Lower lobe of right lung (tissue), 2 donors: ENCODE data around the gene ZMIZ2. TPM values are rescaled to one million over a fixed set of nuclear protein-coding genes. Genes with fewer than 3 reads are reported as not detected.

Source experiments
- ATAC-seq, 2 donors: fragments of 200-7000 bp; cut with Tn5 transposase; one replicate each; pipeline ENCODE4 v1.9.1; 2020 to 2022; ENCODE audit warnings: mild to moderate bottlenecking in 2 of 2, moderate library complexity in 2 of 2
- DNase-seq: peaks from one replicate; pipeline ENCODE4 v3.0.0-alpha.2; 2020
- H3K27ac ChIP-seq: fragments of 200-600 bp; one replicate; pipeline ENCODE4 v1.8.0; 2022
- H3K27me3 ChIP-seq: fragments of 200-600 bp; one replicate; pipeline ENCODE4 v1.8.0; 2022; ENCODE audit warnings: low read depth
- H3K36me3 ChIP-seq: fragments of 200-600 bp; one replicate; pipeline ENCODE4 v1.8.0; 2022; ENCODE audit warnings: mild to moderate bottlenecking
- H3K4me1 ChIP-seq: fragments of 200-600 bp; one replicate; pipeline ENCODE4 v1.8.0; 2022
- H3K4me3 ChIP-seq: fragments of 200-600 bp; one replicate; pipeline ENCODE4 v1.8.0; 2022; ENCODE audit warnings: mild to moderate bottlenecking
- H3K9me3 ChIP-seq: fragments of 200-600 bp; one replicate; pipeline ENCODE4 v1.8.0; 2022
- CTCF ChIP-seq: fragments of 200-600 bp; IDR thresholded peaks from one replicate; pipeline ENCODE4 v1.8.0; 2022; ENCODE audit warnings: antibody characterized with exemption, mild to moderate bottlenecking
- intact Hi-C: fragments of 100-400 bp; cut with DNase I; formaldehyde crosslinking; loops from one replicate; pipeline ENCODE4 v1.11.0; 2022
- total RNA-seq: library from RNA; stranded (reverse); fragmentation: NEBNext Ultra II Directional; extraction: Animal tissue kit (Norgen Biotek cat#: 25700); gene quantifications from one replicate; pipeline ENCODE4 v1.2.1, GENCODE V29; 2021
- donor health status: DM: no; HTN: yes; CAD: no; lungs with severe emphysema.

ZMIZ2 gene
- total RNA-seq, 1 donor from 2014 or later: 97.9 TPM

GRCh38 chr7:44752822-44753221 lies 4.2 kb downstream of the ZMIZ2 start:
- TF ChIP-seq CTCF: no peak
- Histone ChIP-seq H3K4me3 (no peak overlapping the region), H3K9me3 (no peaks in the 10 kb centered on the region), H3K27me3 (no peaks in the 10 kb centered on the region), H3K4me1 (peaks cover 71% of the 10 kb centered on the region), H3K27ac (no peak overlapping the region), H3K36me3 (peaks cover 17% of the 10 kb centered on the region)
- ATAC-seq: no peak
- intact Hi-C loops: no loop called here
- DNase-seq: no peak

- no peak for TF ChIP-seq CTCF
- Histone ChIP-seq H3K27me3 (no peaks in the 10 kb centered on the region), H3K4me1 (peaks cover 58% of the 10 kb centered on the region), H3K27ac (peak overlapping the region; percentile 60), H3K4me3 (no peak overlapping the region), H3K9me3 (no peaks in the 10 kb centered on the region), H3K36me3 (peaks cover 40% of the 10 kb centered on the region)
- no peak for DNase-seq
- ATAC-seq: peak; percentile 18 to 24
- intact Hi-C loops: no loop called here
These were observed 6.4 kb downstream of the ZMIZ2 start for GRCh38 chr7:44754802-44755697.

GRCh38 chr7:44755698-44756627 lies 7.3 kb downstream of the ZMIZ2 start:
- Histone ChIP-seq H3K4me3 (no peak overlapping the region), H3K27me3 (no peaks in the 10 kb centered on the region), H3K27ac (peak overlapping the region; percentile 60), H3K36me3 (peaks cover 49% of the 10 kb centered on the region), H3K9me3 (no peaks in the 10 kb centered on the region), H3K4me1 (peaks cover 49% of the 10 kb centered on the region)
- DNase-seq: no peak
- peak; percentile 31 to 55 for ATAC-seq
- intact Hi-C loops: no loop called here
- TF ChIP-seq CTCF: no peak

DNA sequence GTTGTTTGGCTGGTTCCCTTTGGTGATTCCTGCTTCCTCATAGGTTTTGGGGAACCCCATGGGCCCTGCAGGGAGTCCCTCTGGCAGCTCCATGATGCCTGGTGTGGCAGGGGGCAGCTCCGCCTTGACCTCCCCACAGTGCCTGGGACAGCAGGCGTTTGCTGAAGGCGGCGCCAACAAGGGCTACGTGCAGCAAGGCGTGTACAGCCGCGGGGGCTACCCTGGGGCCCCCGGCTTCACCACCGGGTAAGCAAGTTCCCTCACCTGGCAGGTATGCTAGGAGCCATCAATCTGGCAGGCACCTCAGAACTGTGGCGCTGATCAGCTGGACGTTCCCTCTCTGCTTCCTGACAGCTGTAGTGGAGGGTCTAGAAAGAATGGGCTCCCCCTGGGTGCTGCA lies 8.3 kb downstream of the ZMIZ2 start:
- H3K27ac ChIP-seq: no peak overlapping the region
- intact Hi-C loops: no loop called here
- no peak for DNase-seq

More for the DNA sequence above, 8.3 kb downstream of the ZMIZ2 start:
- Histone ChIP-seq H3K27me3 (no peaks in the 10 kb centered on the region), H3K36me3 (peaks cover 58% of the 10 kb centered on the region), H3K9me3 (no peaks in the 10 kb centered on the region), H3K4me3 (no peak overlapping the region), H3K4me1 (peaks cover 42% of the 10 kb centered on the region)
- no peak for ATAC-seq
- TF ChIP-seq CTCF: no peak
